Measurements from ENCODE around the gene OR7A5.

OR7A5 gene

GRCh38 chr19:14835011-14835410 lies at the start of gene OR7A5, which contains the start of gene OR7C1:
Gene OR7A5 (minus strand): TSS chr19:14835185. CDS start chr19:14828241, 6,944 bp downstream.
Gene OR7C1 (minus strand): TSS chr19:14835185. CDS start chr19:14800136, 35,049 bp downstream.
- H3K36me3 ChIP-seq (ENCODE audit: insufficient read depth) = no peaks in the 10 kb centered on the region
- H4K20me1 ChIP-seq (ENCODE audit: insufficient read depth) = no peaks in the 10 kb centered on the region
- no peak within 1 kb of the TSS for H3K4me3 ChIP-seq (IDR thresholded peaks at IDR 0.05; ENCODE audit: insufficient read depth, low read depth, low read length)
- TF ChIP-seq, protein P1, sequence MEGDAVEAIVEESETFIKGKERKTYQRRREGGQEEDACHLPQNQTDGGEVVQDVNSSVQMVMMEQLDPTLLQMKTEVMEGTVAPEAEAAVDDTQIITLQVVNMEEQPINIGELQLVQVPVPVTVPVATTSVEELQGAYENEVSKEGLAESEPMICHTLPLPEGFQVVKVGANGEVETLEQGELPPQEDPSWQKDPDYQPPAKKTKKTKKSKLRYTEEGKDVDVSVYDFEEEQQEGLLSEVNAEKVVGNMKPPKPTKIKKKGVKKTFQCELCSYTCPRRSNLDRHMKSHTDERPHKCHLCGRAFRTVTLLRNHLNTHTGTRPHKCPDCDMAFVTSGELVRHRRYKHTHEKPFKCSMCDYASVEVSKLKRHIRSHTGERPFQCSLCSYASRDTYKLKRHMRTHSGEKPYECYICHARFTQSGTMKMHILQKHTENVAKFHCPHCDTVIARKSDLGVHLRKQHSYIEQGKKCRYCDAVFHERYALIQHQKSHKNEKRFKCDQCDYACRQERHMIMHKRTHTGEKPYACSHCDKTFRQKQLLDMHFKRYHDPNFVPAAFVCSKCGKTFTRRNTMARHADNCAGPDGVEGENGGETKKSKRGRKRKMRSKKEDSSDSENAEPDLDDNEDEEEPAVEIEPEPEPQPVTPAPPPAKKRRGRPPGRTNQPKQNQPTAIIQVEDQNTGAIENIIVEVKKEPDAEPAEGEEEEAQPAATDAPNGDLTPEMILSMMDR (conservative IDR thresholded peaks at IDR 0.05; ENCODE audit: low read depth, low read length) = no peak
- H3K4me2 ChIP-seq = no peak within 1 kb of the TSS
- no peak within 1 kb of the TSS for H2AFZ ChIP-seq (ENCODE audit: low read depth)
- peaks cover 8% of the 10 kb centered on the region for H3K27me3 ChIP-seq (ENCODE audit: insufficient read depth, low read depth)
- H3K79me2 ChIP-seq (ENCODE audit: insufficient read depth, low read depth) = no peaks in the 10 kb centered on the region
- H3K27ac ChIP-seq = no peak within 1 kb of the TSS
- H3K4me1 ChIP-seq (ENCODE audit: low read depth, poor library complexity, severe bottlenecking) = no peaks in the 10 kb centered on the region
- no peak within 1 kb of the TSS for H3K9ac ChIP-seq

DNA sequence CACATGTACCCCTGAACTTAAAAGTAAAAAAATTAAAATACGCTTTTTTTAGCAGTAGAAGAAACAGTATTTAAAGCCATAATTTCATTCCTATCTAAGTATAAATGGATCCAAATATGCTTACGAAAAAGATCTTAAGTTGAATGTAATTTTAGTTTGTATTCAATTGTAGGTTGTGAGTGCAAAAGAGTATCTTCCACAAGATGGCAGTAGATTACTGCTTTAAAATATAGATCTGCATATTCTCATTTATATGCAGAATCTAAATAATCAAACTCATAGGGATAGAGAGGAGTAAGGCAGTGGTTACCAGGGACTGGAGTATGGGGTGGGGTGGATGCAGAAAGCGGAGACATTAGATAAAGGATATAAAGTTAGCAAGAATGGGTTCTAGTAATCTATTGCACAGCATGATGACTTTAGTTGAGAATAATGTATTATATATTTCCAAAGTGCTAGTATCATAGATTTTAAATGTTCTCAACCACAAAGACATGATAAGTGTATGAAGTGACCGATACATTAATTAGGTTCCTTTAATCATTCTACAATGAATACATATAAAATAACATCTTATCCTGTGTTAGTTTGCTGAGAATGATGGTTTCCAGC lies 36.7 kb upstream of the OR7A5 start:
- no peaks in the 10 kb centered on the region; the same call in 1 of the 2 replicates for H3K27me3 ChIP-seq (ENCODE audit: insufficient read depth, low read depth)
- no peaks in the 10 kb centered on the region for H3K4me1 ChIP-seq (ENCODE audit: low read depth, poor library complexity, severe bottlenecking)
- no peak overlapping the region for H3K4me2 ChIP-seq

GRCh38 chr19:14868497-14868896 lies 33.5 kb upstream of the OR7A5 start:
- H3K4me3 ChIP-seq (IDR thresholded peaks at IDR 0.05; ENCODE audit: insufficient read depth, low read depth, low read length) = no peak overlapping the region
- H3K27me3 ChIP-seq (ENCODE audit: insufficient read depth, low read depth) = no peaks in the 10 kb centered on the region; the same call in 1 of the 2 replicates
- TF ChIP-seq, protein P1 (conservative IDR thresholded peaks at IDR 0.05; ENCODE audit: low read depth, low read length) = no peak

More for the DNA sequence above, 36.7 kb upstream of the OR7A5 start:
- TF ChIP-seq, protein P1 (conservative IDR thresholded peaks at IDR 0.05; ENCODE audit: low read depth, low read length) = peak; percentile 52; the same call in 1 of the 2 replicates
- Histone ChIP-seq H3K9ac (no peak overlapping the region), H4K20me1 (ENCODE audit: insufficient read depth) (no peaks in the 10 kb centered on the region), H3K79me2 (ENCODE audit: insufficient read depth, low read depth) (no peaks in the 10 kb centered on the region), H2AFZ (ENCODE audit: low read depth) (no peak overlapping the region), H3K4me3 (IDR thresholded peaks at IDR 0.05; ENCODE audit: insufficient read depth, low read depth, low read length) (no peak overlapping the region), H3K36me3 (ENCODE audit: insufficient read depth) (no peaks in the 10 kb centered on the region), H3K27ac (no peak overlapping the region)

GRCh38 chr19:14848822-14849221 lies 13.8 kb upstream of the OR7A5 start, which contains the start of gene OR7A10:
Gene OR7A10 (minus strand): TSS chr19:14848922. CDS start chr19:14841877, 7,045 bp downstream.
- Histone ChIP-seq H3K9ac (no peak within 1 kb of the TSS), H2AFZ (ENCODE audit: low read depth) (no peak within 1 kb of the TSS), H3K4me1 (ENCODE audit: low read depth, poor library complexity, severe bottlenecking) (no peaks in the 10 kb centered on the region), H3K27ac (no peak within 1 kb of the TSS), H3K4me3 (IDR thresholded peaks at IDR 0.05; ENCODE audit: insufficient read depth, low read depth, low read length) (no peak within 1 kb of the TSS), H4K20me1 (ENCODE audit: insufficient read depth) (no peaks in the 10 kb centered on the region), H3K4me2 (no peak within 1 kb of the TSS), H3K27me3 (ENCODE audit: insufficient read depth, low read depth) (peaks cover 12% of the 10 kb centered on the region; the same call in 1 of the 2 replicates), H3K36me3 (ENCODE audit: insufficient read depth) (no peaks in the 10 kb centered on the region), H3K79me2 (ENCODE audit: insufficient read depth, low read depth) (no peaks in the 10 kb centered on the region)
- TF ChIP-seq, protein P1 (conservative IDR thresholded peaks at IDR 0.05; ENCODE audit: low read depth, low read length) = no peak

More at GRCh38 chr19:14868497-14868896, 33.5 kb upstream of the OR7A5 start:
- Histone ChIP-seq H2AFZ (ENCODE audit: low read depth) (no peak overlapping the region), H3K79me2 (ENCODE audit: insufficient read depth, low read depth) (no peaks in the 10 kb centered on the region), H3K4me2 (no peak overlapping the region), H3K36me3 (ENCODE audit: insufficient read depth) (no peaks in the 10 kb centered on the region), H4K20me1 (ENCODE audit: insufficient read depth) (no peaks in the 10 kb centered on the region), H3K9ac (no peak overlapping the region), H3K27ac (no peak overlapping the region), H3K4me1 (ENCODE audit: low read depth, poor library complexity, severe bottlenecking) (no peaks in the 10 kb centered on the region)

All from KMS-11 (cell line).